Effector CD8-positive, alpha-beta T cell (primary cell): ENCODE results near the gene TRIM5.
A peak's percentile ranks its signal among the peaks of the same experiment; 100 is the strongest.
"Not testable (repeated sequence)": the region's sequence is repeated elsewhere in the genome, so short reads cannot be mapped to it uniquely, and the experiment has no call there.

ENCODE experiments used
- DNase-seq: peaks from one replicate; lab custom pipeline; 2025; lab: John Stamatoyannopoulos, UW
- total RNA-seq, 4 experiments: gene quantifications; one replicate each; lab custom pipeline; 2026; lab: John Stamatoyannopoulos, UW

TRIM5 gene, protein sequence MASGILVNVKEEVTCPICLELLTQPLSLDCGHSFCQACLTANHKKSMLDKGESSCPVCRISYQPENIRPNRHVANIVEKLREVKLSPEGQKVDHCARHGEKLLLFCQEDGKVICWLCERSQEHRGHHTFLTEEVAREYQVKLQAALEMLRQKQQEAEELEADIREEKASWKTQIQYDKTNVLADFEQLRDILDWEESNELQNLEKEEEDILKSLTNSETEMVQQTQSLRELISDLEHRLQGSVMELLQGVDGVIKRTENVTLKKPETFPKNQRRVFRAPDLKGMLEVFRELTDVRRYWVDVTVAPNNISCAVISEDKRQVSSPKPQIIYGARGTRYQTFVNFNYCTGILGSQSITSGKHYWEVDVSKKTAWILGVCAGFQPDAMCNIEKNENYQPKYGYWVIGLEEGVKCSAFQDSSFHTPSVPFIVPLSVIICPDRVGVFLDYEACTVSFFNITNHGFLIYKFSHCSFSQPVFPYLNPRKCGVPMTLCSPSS
- total RNA-seq: 29.5 to 46.6 (median 35.4) reads per million in 4 experiments

GRCh38 chr11:5684646-5685362 lies at the start of gene TRIM5:
Gene TRIM5, minus strand, starts transcription at chr11:5685074. Its CDS starts 4,897 bp downstream, at chr11:5680177.
- DNase-seq: peak; percentile 66

GRCh38 chr11:5727691-5728090 lies 42.8 kb upstream of the TRIM5 start:
- DNase-seq: no peak

- DNase-seq: no peak
Measured at GRCh38 chr11:5726351-5726750, 41.5 kb upstream of the TRIM5 start.

DNA sequence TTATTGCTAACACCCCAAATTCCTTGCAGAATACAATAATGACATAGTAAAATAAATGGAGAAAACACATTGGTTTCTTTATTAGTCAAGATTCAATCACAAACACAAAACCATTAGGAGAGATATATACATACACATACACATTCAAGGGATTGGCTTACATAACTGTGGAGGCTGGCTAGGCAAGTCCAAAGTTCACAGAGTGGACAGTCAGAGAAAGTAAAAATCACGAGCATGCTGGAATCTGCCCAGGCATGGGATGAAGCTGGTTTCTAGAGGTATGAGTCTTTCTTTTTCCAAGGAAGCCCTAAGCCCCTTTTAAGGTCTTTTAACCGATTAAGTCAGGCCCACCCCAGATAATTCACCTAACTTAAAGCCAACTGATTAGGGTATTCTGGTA lies 37.7 kb upstream of the TRIM5 start:
- no peak for DNase-seq

GRCh38 chr11:5719703-5720495 lies 35.0 kb upstream of the TRIM5 start:
- no peak for DNase-seq

DNA sequence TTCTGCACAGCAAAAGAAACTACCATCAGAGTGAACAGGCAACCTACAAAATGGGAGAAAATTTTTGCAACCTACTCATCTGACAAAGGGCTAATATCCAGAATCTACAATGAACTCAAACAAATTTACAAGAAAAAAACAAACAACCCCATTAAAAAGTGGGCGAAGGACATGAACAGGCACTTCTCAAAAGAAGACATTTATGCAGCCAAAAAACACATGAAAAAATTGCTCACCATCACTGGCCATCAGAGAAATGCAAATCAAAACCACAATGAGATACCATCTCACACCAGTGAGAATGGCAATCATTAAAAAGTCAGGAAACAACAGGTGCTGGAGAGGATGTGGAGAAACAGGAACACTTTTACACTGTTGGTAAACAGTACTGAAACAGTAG lies 31.6 kb upstream of the TRIM5 start:
- not testable (repeated sequence) for DNase-seq

- no peak for DNase-seq
Measured at GRCh38 chr11:5713695-5714094, 28.8 kb upstream of the TRIM5 start.

GRCh38 chr11:5712507-5712906 lies 27.6 kb upstream of the TRIM5 start:
- DNase-seq: no peak

- no peak for DNase-seq
Measured at GRCh38 chr11:5705688-5706087, 20.8 kb upstream of the TRIM5 start.

DNA sequence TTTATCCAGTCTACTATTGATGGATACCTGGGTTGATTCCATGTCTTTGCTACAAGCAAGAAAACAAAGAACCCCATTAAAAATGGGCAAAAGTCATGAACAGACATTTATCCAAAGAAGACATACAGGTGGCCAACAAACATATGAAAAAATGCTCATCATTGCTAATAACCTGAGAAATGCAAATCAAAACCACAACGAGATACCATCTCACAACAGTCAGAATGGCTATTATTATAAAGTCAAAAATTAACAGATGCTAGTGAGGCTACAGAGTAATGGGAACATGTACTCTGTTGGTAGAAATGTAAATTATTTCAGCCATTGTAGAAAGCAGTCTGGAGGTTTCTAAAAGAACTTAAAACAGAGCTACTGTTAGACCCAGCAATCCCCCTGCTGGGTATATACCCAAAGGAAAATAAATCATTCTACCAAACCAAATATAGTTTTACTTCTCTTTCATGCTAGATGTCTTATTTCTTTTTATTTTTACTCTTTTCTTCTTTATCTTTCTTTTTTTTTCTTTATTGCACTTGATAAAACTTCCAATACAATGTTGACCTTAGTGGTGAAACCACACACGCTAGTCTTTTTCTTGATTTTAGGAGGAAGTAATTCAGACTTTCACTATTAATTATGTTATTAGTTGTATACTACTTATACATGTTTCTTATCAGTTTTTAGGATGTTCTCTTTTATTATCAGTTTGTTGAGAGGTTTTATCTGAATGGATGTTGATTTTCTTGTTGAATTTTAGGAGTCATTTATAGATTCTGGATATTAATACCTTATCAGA lies 19.1 kb upstream of the TRIM5 start:
- DNase-seq: no peak

- DNase-seq: no peak
Measured at GRCh38 chr11:5701055-5701577, 16.2 kb upstream of the TRIM5 start.

GRCh38 chr11:5700421-5701054 lies 15.7 kb upstream of the TRIM5 start:
- no peak for DNase-seq

GRCh38 chr11:5698281-5698680 lies 13.4 kb upstream of the TRIM5 start:
- DNase-seq: no peak

GRCh38 chr11:5696210-5696609 lies 11.3 kb upstream of the TRIM5 start:
- no peak for DNase-seq

- DNase-seq: no peak
Measured at GRCh38 chr11:5695580-5695979, 10.7 kb upstream of the TRIM5 start.

- no peak for DNase-seq
Measured at GRCh38 chr11:5694642-5695041, 9.8 kb upstream of the TRIM5 start.

DNA sequence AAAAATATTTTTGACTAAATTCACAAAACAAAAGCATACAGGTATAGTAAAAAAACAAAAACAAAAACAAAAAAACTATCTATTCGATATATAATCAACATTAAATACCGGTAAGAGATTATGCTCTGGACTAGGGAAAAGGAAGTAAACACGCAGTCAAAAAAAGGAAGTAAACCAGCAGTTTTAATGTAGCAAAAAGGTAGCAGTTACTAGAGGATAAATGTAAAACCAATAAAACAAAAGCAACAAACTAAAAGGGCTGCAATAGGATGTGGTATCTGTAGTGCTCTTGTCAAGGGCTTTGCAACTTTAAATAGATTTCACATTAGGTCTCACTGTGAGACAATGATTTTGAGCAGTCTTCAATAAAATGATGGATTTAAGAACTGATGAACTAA lies 7.1 kb upstream of the TRIM5 start:
- DNase-seq: no peak

GRCh38 chr11:5691238-5691963 lies 6.5 kb upstream of the TRIM5 start:
- not testable (repeated sequence) for DNase-seq

GRCh38 chr11:5690736-5691135 lies 5.9 kb upstream of the TRIM5 start:
- no peak for DNase-seq

GRCh38 chr11:5690216-5690615 lies 5.3 kb upstream of the TRIM5 start:
- DNase-seq: no peak
